Posterior cingulate gyrus (tissue), 11 donors: ENCODE data around the gene ARAF.

Experiments
- DNase-seq, 10 donors: peaks; one replicate each; pipeline versions ENCODE4 v3.0.0 to v3.0.0-alpha.2; 2020 to 2021; ENCODE audit warnings: mixed read lengths in 3 of 10
- intact Hi-C: fragments of 100-400 bp; cut with DNase I; formaldehyde crosslinking; loops from one replicate; pipeline ENCODE4 v1.15.1; 2023

ARAF gene

DNA sequence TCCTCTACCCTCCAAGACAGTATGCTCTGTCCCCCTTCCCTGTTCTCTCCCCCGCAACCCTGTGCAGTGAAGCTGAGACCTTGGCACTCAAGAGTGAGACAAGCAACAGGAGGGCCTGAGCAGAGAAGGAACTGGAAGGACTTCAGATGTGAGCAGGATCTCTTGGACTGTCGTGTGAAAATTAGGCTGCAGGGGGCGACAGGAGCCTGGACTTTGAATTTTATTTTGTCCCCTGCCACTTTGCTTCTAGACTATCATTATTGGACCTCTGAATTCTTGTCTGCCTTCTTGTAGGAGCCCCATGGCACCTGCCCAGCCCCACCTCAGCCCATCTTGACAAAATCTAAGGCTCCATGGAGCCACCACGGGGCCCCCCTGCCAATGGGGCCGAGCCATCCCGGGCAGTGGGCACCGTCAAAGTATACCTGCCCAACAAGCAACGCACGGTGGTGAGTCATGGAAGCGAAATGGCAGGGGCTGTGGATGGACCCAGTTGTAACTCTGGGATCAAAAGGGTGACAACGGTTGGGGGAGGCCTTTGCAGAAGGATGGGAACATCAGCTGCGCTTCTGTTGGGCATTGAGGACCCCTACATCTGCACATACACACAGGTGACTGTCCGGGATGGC lies 1.7 kb downstream of the ARAF start:
- intact Hi-C loops: loop anchor here (5.0 kb wide), 1 partner anchor 80 kb away; no protein-coding TSS in a partner anchor

GRCh38 chrX:47563801-47564315 lies 2.9 kb downstream of the ARAF start:
- DNase-seq: no peak
- intact Hi-C loops: loop anchor here (5.0 kb wide), 1 partner anchor 78 kb away; no protein-coding TSS in a partner anchor

More for the DNA sequence above, 1.7 kb downstream of the ARAF start:
- peak in 1 of 10 donors; percentile 15 for DNase-seq

DNA sequence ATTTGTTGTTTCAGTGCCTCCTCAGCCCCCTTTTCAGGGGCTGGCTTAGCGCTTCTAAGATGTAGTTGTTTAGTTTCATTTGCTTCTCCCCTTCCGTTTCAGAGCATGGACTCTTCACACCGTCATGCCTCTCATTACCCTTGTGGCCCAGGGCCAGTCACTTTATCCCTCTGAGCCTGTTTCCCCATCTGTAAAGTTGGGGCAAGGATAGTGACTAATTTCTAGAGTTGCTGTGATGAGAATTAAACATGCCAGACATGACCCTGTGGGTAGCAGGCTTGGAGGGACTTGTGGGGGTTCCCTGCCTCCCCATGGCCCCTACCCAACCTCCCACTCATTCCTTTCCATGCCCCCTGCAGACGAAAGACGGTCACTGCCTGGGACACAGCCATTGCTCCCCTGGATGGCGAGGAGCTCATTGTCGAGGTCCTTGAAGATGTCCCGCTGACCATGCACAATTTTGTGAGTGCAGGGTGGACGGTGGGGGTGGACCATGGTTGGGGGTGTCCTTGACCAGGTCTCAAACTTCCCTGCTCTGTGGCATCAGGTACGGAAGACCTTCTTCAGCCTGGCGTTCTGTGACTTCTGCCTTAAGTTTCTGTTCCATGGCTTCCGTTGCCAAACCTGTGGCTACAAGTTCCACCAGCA lies 3.6 kb downstream of the ARAF start:
- DNase-seq: no peak
- intact Hi-C loops: loop anchor here (5.0 kb wide), 1 partner anchor 78 kb away; no protein-coding TSS in a partner anchor

- intact Hi-C loops: no loop called here
- DNase-seq: no peak
Observed at GRCh38 chrX:47566841-47567240, 5.8 kb downstream of the ARAF start.

- intact Hi-C loops: no loop called here
- DNase-seq: no peak
Observed at GRCh38 chrX:47568656-47569295, 7.8 kb downstream of the ARAF start.

DNA sequence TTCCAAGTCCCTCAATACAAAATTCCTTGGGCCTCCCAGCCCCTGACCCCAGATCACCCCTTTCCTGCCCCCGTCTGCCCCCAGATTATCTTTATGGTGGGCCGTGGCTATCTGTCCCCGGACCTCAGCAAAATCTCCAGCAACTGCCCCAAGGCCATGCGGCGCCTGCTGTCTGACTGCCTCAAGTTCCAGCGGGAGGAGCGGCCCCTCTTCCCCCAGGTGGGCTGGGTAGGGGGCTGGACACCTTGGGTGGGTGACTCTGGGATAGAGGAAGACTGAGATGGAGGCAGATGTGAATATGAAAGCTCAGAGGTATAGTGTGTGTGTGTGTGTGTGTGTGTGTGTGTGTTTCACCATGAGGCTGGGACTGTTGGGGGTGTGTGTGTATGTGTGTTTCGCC lies 9.8 kb downstream of the ARAF start:
- no peak for DNase-seq
- intact Hi-C loops: no loop called here

DNA sequence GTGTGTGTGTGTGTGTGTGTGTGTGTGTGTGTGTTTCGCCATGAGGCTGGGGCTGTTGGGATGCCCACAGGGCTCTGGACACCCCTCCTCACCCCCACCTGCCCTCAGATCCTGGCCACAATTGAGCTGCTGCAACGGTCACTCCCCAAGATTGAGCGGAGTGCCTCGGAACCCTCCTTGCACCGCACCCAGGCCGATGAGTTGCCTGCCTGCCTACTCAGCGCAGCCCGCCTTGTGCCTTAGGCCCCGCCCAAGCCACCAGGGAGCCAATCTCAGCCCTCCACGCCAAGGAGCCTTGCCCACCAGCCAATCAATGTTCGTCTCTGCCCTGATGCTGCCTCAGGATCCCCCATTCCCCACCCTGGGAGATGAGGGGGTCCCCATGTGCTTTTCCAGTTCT lies 10.2 kb downstream of the ARAF start:
- peak in 7 of 10 donors; percentile 27 to 92 (median 56) for DNase-seq
- intact Hi-C loops: no loop called here

DNA sequence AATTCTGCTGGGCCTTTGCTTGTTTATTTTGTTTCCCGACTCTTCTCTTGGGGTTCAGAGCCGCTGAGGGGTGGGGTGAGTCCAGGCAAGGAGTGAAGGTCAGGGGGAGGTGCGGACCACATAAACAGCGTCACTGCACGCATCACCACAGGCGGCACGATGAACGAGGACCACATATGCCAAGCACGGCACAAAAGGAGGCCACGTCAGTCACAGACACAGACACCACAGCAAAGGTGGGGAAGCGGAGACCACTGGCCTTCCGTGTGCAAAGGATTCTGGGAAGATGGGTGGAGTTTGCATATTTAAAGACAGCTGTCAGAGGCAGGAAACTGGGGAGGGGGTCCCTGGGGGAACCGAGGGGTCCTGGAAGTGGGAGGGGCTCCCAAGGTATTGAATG lies 10.9 kb downstream of the ARAF start:
- intact Hi-C loops: no loop called here
- no peak for DNase-seq

GRCh38 chrX:47572773-47573340 lies 11.9 kb downstream of the ARAF start:
- intact Hi-C loops: no loop called here
- DNase-seq: no peak

- DNase-seq: no peak
- intact Hi-C loops: no loop called here
Observed at GRCh38 chrX:47573341-47574075, 12.5 kb downstream of the ARAF start.

DNA sequence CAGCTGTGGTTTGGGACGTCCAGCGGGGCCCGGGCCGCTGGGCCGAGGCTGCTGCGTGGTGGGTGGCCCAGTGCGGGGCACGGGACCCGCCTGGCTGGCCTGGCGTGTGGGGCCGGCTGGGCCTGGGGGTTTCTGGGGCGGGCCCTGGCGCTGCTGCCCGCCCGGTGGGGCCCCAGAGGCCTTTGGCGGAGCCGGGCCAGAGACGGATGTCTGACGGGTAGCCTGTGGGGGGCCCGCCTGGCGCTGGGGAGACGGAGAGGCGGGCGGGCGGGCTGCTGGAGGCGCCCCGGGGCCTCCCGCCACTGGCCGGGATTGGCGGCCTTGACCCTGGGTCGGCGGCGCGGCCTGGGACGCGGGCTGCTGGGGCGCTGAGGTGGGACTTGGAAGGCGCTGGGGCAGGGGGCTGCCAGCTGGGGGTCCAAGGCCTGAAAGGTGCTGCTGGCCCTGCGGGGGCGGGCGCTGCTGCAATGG lies 13.1 kb downstream of the ARAF start:
- no peak for DNase-seq
- intact Hi-C loops: no loop called here

DNA sequence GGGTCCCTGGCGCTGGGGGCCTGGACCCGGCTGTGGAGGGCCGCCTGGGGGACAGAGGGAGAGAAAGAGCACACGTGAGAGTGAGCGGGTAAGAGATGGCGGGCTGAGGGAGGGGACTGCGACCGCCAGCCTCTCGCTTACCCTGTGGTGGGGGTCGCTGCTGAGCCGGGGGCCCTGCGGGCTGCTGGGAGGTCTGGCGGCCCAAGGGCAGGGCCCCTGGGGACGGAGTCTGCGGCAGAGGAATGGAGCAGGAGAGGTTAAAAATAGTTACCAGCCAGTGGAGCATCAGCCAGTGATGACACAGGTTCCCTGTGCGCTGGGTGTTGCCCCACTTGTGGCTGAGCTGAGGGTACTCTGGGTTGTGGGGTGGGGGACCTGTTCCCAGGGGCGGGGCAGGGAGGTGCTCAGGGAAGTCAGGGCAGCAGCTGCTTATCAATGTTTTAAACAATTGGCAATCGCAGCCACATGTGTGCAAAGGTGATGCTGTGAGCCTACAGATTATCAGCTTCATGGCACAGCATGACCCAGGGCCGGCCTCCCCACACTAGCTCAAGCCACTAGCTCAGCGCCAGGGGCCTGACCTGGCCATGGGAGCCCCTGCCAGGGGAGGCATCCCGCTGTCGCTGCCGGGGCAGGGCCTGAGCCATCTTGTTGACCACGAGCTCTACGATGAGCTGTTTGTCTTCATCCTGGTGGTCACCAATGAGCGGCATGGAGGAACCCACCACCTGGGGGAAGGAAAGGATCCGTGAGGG lies 13.7 kb downstream of the ARAF start:
- intact Hi-C loops: no loop called here
- peak in 1 of 10 donors; percentile 86 for DNase-seq

DNA sequence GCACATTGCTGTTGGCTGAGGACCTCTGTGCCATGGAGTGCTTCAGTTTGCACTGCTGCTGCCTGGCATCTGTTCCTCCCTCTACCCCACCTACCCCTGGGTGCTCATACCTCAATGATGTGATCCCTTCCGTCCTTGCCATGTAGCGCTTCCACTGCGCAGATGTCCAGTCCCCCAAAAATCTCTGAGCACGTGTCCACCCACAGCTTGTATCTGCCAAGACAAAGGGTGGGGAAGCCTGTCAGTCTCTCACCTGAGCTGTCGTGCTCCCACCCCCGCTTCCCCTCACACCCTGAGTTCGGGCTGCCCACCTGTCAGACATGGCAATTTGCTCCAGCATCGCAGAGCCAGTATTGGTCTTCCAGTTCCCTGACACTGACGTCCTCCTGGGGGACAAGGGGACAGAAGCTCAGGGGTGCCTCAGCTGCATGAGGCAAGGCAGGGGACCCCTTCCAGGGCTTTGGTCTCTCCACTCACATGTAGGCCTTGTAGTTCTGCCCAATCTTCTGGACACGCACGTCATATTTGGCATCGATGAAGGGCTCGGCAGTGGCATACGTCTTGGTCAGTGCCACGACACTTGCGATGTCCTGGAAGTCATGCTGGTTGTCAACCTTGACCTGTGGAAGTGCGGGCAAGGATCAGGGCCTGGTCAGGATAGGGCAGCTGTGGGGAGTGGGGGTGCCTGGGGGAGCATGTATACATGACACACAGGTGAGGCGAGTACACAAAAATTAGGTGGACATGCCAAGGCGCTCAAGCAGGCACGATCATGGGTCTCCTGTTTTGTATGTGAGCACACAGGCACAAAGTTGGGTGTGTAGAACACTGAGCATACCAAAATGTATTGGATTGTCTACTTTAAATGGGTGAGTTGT lies 15.3 kb downstream of the ARAF start:
- intact Hi-C loops: no loop called here

DNA sequence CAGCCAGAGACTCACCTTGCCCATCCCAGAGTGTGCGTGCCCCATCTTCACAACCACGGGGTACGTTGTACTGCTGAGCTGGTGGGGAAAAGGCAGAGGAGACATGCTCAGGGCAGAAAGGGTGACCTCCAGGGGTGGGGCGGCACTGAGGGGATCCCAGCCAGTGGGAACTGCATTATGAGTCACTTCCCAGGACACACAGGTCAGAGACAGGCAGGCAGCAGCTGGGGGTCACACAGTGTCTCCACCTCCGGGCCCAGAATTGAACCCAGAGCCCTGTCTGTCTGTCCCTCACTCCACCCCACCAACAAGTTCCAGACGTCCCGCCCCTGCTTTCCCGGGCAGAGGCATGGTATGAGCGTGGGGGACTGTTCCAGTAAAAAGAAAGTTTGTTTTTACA lies 16.4 kb downstream of the ARAF start:
- peak in 1 of 10 donors; percentile 60 for DNase-seq

More for the DNA sequence above, 15.3 kb downstream of the ARAF start:
- DNase-seq: peak in 1 of 10 donors; percentile 55

GRCh38 chrX:47577901-47578300 lies 16.9 kb downstream of the ARAF start:
- peak in 1 of 10 donors; percentile 5 for DNase-seq
- intact Hi-C loops: no loop called here

More for the DNA sequence above, 16.4 kb downstream of the ARAF start:
- intact Hi-C loops: no loop called here

GRCh38 chrX:47578692-47579091 lies 17.7 kb downstream of the ARAF start:
- intact Hi-C loops: no loop called here
- DNase-seq: peak in 1 of 10 donors; percentile 33

DNA sequence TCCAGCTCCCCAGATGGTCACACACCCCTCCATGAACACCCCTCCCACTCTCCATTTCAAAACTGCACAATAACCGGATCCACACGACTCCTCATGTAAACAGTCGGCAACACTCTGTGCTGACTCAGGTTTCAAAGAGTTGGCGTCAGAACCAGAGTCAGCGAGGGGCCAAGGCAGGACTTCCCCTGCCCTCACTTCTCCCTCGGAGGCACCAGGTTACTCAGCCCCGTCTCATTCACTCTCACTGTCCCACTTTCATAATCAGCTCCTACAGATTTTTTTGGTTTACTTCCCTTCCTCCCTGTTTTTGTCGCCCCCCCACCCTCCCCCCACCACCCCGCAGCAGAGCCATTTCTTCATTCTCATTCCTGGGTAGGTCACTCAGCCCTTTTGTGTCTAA lies 18.5 kb downstream of the ARAF start:
- DNase-seq: no peak
- intact Hi-C loops: no loop called here
